ENCODE measurements around the gene EDN3.

EDN3 gene

GRCh38 chr20:59308493-59309201 lies 8.2 kb downstream of the EDN3 start:
- no peak for DNase-seq (ENCODE audit: low read depth in 3 of 3)

- DNase-seq (ENCODE audit: low read depth in 3 of 3), result no peak
Measured at GRCh38 chr20:59309218-59309617, 8.8 kb downstream of the EDN3 start.

- no peak for DNase-seq (ENCODE audit: low read depth in 3 of 3)
Measured at GRCh38 chr20:59314997-59315396, 14.6 kb downstream of the EDN3 start.

- DNase-seq (ENCODE audit: low read depth in 3 of 3), result no peak
Measured at GRCh38 chr20:59316911-59317731, 16.7 kb downstream of the EDN3 start.

DNA sequence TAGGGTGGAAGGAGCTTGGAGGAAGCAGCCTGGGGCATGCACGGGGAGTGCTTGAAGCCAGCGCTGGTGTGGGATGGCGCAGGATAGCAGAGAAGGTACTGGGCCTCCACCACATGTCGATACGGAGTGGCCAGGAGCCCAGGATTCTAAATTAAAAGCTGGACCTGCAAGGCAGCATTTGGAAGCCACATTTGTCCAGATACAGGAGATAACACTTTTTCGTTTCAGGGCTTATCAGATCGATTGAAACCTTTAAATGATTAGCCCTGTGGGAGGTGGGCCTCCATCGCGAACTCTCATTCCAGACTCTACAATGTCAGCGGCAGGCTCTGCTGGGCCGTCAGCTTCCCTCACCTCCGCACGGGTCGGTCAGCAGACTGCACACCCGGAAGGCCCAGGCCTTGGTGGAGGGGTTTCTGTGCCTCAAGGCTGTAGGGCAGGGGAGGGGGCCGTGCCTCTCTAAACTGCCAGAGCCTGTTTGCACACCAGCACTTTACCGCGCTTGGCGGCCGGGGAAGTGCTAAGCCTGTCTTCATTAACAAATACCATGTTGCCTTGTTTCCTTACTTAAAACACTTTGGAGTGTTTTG lies 17.9 kb downstream of the EDN3 start:
- DNase-seq (ENCODE audit: low read depth in 3 of 3), result no peak

GRCh38 chr20:59318803-59319202 lies 18.4 kb downstream of the EDN3 start:
- no peak for DNase-seq (ENCODE audit: low read depth in 3 of 3)

- no peak for DNase-seq (ENCODE audit: low read depth in 3 of 3)
Measured at GRCh38 chr20:59320426-59320825, 20.0 kb downstream of the EDN3 start.

- DNase-seq (ENCODE audit: low read depth in 3 of 3), result no peak
Measured at GRCh38 chr20:59320854-59321647, 20.6 kb downstream of the EDN3 start.

GRCh38 chr20:59322081-59322480 lies 21.7 kb downstream of the EDN3 start:
- no peak for DNase-seq (ENCODE audit: low read depth in 3 of 3)

GRCh38 chr20:59322585-59323454 lies 22.4 kb downstream of the EDN3 start:
- DNase-seq (ENCODE audit: low read depth in 3 of 3), result no peak

DNA sequence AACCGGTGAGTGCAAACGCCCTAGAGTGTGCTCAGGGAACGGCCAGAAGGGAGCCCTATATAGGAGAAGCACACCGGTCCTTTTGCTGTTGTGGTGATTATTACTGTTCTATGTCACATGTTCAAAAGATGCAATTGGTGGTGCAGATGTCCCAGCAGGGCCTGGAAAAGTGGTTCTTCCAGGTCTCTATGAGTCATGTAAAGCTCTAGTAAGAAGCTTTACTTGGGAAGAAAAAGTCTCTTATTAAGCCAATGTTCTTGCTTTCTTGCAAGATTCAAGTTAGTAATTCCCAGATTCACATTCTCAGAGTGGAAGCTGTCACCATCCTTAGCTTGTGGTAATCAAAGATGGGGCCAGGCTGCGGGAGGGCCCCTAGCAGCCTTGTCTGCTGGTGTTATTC lies 23.3 kb downstream of the EDN3 start:
- DNase-seq (ENCODE audit: low read depth in 3 of 3), result no peak

GRCh38 chr20:59324521-59325141 lies 24.2 kb downstream of the EDN3 start:
- DNase-seq (ENCODE audit: low read depth in 3 of 3), result no peak

- no peak for DNase-seq (ENCODE audit: low read depth in 3 of 3)
Measured at GRCh38 chr20:59325142-59325523, 24.7 kb downstream of the EDN3 start.

DNA sequence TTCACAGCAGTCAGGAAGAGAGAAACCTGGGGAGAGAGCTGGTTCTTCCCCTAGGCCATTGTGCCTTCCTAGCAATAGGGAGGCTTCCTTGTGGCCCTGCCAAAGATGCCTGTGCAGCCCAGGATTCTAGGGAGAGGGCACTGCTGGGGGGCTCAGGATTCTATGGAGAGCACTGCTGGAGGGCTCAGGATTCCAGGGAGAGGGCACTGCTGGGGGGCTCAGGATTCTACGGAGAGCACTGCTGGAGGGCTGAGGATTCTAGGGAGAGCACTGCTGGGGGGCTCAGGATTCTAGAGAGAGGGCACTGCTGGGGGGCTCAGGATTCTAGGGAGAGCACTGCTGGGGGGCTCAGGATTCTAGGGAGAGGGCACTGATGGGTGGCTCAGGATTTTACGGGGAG lies 25.8 kb downstream of the EDN3 start:
- DNase-seq (ENCODE audit: low read depth in 3 of 3), result no peak

DNA sequence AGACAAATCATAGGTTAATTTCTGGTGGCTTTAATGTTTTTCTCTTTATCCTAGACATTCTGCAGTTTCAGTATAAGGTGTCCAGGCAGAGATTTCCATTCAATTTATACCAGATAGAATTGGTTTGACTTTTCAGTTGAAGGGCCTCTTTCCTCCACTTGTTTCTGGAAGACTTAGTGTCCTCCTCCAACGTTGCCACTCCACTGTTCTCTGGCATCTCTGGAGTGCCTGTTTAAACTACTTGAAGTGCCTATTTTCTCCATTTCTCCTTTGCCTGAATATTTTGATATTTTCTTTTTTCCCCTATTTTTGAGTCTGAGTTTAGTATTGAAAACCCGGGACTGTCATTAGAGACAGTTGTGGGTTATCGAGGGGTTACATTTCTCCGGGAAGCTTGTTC lies 27.7 kb downstream of the EDN3 start:
- no peak for DNase-seq (ENCODE audit: low read depth in 3 of 3)

DNA sequence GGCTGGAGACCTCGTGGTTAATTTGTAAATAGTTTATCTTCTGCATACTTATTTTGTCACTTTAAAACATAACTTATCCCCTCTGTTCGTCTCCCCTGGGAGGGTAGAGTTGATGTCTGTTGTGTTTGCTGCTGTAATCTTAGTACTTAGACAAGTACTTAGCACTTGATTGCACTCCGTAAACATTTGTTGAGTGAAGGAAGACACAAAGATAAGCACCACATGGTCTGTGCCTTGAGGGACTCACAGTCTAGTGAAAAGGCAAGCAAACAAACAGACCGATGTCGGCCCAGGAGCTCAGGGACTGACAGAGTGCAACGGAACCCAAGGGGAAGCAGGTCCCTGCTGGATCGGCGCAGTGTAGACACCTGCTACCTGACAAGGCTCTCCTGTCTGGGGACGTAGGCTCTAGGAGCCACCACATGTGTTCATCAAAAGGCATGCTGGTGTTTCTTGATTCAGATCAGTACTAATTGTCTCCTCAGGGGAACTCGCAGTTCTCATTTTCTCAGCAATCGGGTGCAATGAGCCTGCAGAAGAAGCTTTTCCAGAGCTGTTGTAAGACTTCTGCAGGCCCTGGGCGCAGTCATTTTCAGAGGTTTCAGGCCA lies 31.4 kb downstream of the EDN3 start:
- no peak for DNase-seq (ENCODE audit: low read depth in 3 of 3)

DNA sequence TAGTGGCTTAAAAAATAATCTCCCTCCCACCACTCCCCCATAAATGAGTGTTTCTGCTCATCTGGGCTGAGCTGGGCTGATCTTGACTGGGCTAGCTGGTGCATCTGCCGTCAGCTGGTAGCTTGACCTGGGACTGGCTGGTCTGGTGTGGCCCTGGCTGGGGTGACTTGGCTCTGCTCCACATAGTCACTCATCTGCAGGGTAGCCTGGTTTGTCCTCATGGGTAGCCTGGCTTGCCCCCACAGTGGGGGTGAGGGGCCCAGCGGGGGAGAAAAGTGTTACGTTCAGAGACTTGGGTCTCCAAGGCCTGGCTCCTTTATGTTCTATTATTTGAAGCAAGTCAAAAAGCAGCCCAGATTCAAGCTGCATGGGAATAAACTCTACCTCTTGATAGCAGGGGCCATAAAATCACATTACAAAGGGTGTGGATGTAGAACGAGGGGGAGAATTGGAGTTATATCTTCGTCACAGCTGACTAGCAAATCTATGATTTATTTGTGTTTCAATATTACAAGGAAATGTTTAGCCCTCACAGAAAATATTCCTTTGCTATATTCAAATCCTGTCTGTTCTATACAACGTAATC lies 32.9 kb downstream of the EDN3 start:
- no peak for DNase-seq (ENCODE audit: low read depth in 3 of 3)

- no peak for DNase-seq (ENCODE audit: low read depth in 3 of 3)
Measured at GRCh38 chr20:59333951-59334350, 33.5 kb downstream of the EDN3 start.

- no peak for DNase-seq (ENCODE audit: low read depth in 3 of 3)
Measured at GRCh38 chr20:59334651-59335300, 34.4 kb downstream of the EDN3 start.

Measured in stimulated activated CD4-positive, alpha-beta T cell treated with anti-CD3 and anti-CD28 coated beads, TNF-alpha, amount 100 ng/mL, for 48 hours (primary cell).